Panc1 (cell line): ENCODE data around the gene TNPO3. TPM values are rescaled to one million over a fixed set of nuclear protein-coding genes. Genes with fewer than 3 reads are reported as not detected.

ENCODE experiments used
- ATAC-seq: fragments of 200-7000 bp; cut with Tn5 transposase; 2 replicates; pipeline ENCODE4 v1.9.1; 2020; ENCODE audit warnings: mild to moderate bottlenecking, moderate library complexity
- BruUV-seq: library from RNA; stranded (reverse); fragments of 400-500 nt; replicated peaks from 2 replicates; lab custom pipeline; 2021; lab: Mats Ljungman, UMichigan
- CTCF ChIA-PET: fragments of 300-600 bp; sonication (Branson Sonifier 250); formaldehyde crosslinking; loops from one replicate; lab custom pipeline; 2022; ENCODE audit warnings: antibody characterized with exemption; lab: Charles Lee
- POLR2A ChIA-PET: fragments of 300-600 bp; sonication (Branson Sonifier 250); formaldehyde crosslinking; loops from one replicate; lab custom pipeline; 2022; ENCODE audit warnings: antibody characterized with exemption; lab: Charles Lee
- DNase-seq: peaks from one replicate; pipeline ENCODE4 v3.0.0-alpha.2; 2010; ENCODE audit warnings: low read depth, low spot score
- H3K27ac ChIP-seq: 2 replicates; pipeline ENCODE4 v1.5.1; 2011; ENCODE audit warnings: mild to moderate bottlenecking, low read length, inconsistent platforms
- H3K27me3 ChIP-seq: fragments of 200-500 bp; sonication (Bioruptor generic); 2 replicates; pipeline ENCODE4 v1.6.0; 2014; ENCODE audit warnings: low read length, inconsistent platforms; ENCODE audit not compliant: control insufficient read depth, insufficient read depth
- H3K36me3 ChIP-seq: fragments of 200-500 bp; sonication (Bioruptor generic); 2 replicates; pipeline ENCODE4 v1.5.1; 2014; ENCODE audit warnings: inconsistent platforms, mild to moderate bottlenecking, low read length, moderate library complexity; ENCODE audit not compliant: control insufficient read depth, insufficient read depth
- H3K4me1 ChIP-seq: 2 replicates; pipeline ENCODE4 v1.5.1; 2011; ENCODE audit warnings: inconsistent platforms, mild to moderate bottlenecking, low read length, moderate library complexity; ENCODE audit not compliant: control insufficient read depth, insufficient read depth
- H3K4me3 ChIP-seq, 2 experiments: 2 replicates each; pipeline ENCODE4 v1.5.1; 2011 to 2012; ENCODE audit warnings: low read depth in 2 of 2, low read length in 2 of 2, mild to moderate bottlenecking in 2 of 2, inconsistent platforms in 1 of 2, moderate library complexity in 1 of 2
- H3K9me3 ChIP-seq: fragments of 200-500 bp; sonication (Bioruptor generic); 2 replicates; pipeline ENCODE4 v1.5.1; 2014; ENCODE audit warnings: low read depth, mild to moderate bottlenecking, inconsistent platforms, low read length, moderate library complexity; ENCODE audit not compliant: control insufficient read depth, insufficient read depth
- CTCF ChIP-seq: fragments of 450-650 bp; IDR thresholded peaks from 2 replicates; pipeline ENCODE4 v1.5.1; 2017; ENCODE audit warnings: mild to moderate bottlenecking
- POLR2AphosphoS5 ChIP-seq: IDR thresholded peaks from 2 replicates; pipeline ENCODE4 v1.6.1; 2012; ENCODE audit warnings: mild to moderate bottlenecking, low read depth, low read length, moderate library complexity
- REST ChIP-seq, 2 experiments: IDR thresholded peaks; 2 replicates each; pipeline ENCODE4 v1.6.1; 2011 to 2012; ENCODE audit warnings: low read depth in 2 of 2, control low read depth in 1 of 2, low read length in 1 of 2, mild to moderate bottlenecking in 1 of 2, moderate library complexity in 1 of 2; ENCODE audit not compliant: insufficient read depth in 1 of 2
- SIN3A ChIP-seq: IDR thresholded peaks from 2 replicates; pipeline ENCODE4 v1.6.1; 2012; ENCODE audit warnings: low read depth, mild to moderate bottlenecking, low read length, moderate library complexity, borderline replicate concordance; ENCODE audit not compliant: insufficient read depth
- TCF7L2 ChIP-seq: IDR thresholded peaks from 2 replicates; pipeline ENCODE4 v1.6.1; 2011; ENCODE audit warnings: mild to moderate bottlenecking, low read depth, low read length, inconsistent platforms
- in situ Hi-C: cut with HindIII; loops from 2 replicates; pipeline ENCODE4 v1.10.0; 2016; ENCODE audit warnings: low sequenced_read_pairs, low pct_unique_long_range_greater_than_20kb
- intact Hi-C: fragments of 100-400 bp; cut with micrococcal nuclease; formaldehyde crosslinking; loops from one replicate; pipeline ENCODE4 v1.10.0; 2022; ENCODE audit not compliant: unreplicated experiment
- total RNA-seq: library from RNA; stranded (reverse); gene quantifications from one replicate; pipeline ENCODE4 v1.2.1, GENCODE V29; 2021; ENCODE audit not compliant: unreplicated experiment

Gene TNPO3
- total RNA-seq, 1 experiment from 2014 or later, result 71.8 TPM

- no TSS peak for BruUV-seq
- ATAC-seq, result no peak
- intact Hi-C loops, result no loop called here
- no peaks in the 10 kb centered on the region for H3K27me3 ChIP-seq
- POLR2A ChIA-PET, result no interaction called here
- in situ Hi-C loops, result no loop called here
- CTCF ChIA-PET, result interaction anchor here (0.7 kb wide), 1 partner anchor 247 kb away, joined by 3 read pairs; no protein-coding TSS in a partner anchor
- no peak for TF ChIP-seq SIN3A
- no peak for TF ChIP-seq POLR2AphosphoS5
- no peak for TF ChIP-seq TCF7L2
- TF ChIP-seq REST (IDR thresholded peaks at IDR 0.05; ENCODE audit: insufficient read depth in 1 of 2, low read depth in 2 of 2, low read length in 1 of 2), result no peak
- TF ChIP-seq CTCF, result no peak
- no peak overlapping the region for H3K27ac ChIP-seq
- H3K36me3 ChIP-seq, result peaks cover 67% of the 10 kb centered on the region
- no peaks in the 10 kb centered on the region for H3K4me1 ChIP-seq
- H3K4me3 ChIP-seq, result no peak overlapping the region
- no peak for DNase-seq
- no peaks in the 10 kb centered on the region for H3K9me3 ChIP-seq
Measured at GRCh38 chr7:128968624-128969023, 86.3 kb downstream of the TNPO3 start.

- H3K4me3 ChIP-seq, result no peak overlapping the region
- H3K27me3 ChIP-seq, result no peaks in the 10 kb centered on the region
- H3K9me3 ChIP-seq, result no peaks in the 10 kb centered on the region
- DNase-seq, result no peak
- CTCF ChIA-PET, result no interaction called here
- no peak for TF ChIP-seq POLR2AphosphoS5
- no peak for TF ChIP-seq SIN3A
- TF ChIP-seq CTCF, result no peak
- no peak for TF ChIP-seq REST (IDR thresholded peaks at IDR 0.05; ENCODE audit: insufficient read depth in 1 of 2, low read depth in 2 of 2, low read length in 1 of 2)
- no peak for TF ChIP-seq TCF7L2
- in situ Hi-C loops (no loop called here), intact Hi-C loops (no loop called here)
- no peaks in the 10 kb centered on the region for H3K4me1 ChIP-seq
- POLR2A ChIA-PET, result no interaction called here
- no TSS peak for BruUV-seq
- H3K27ac ChIP-seq, result no peak overlapping the region
- H3K36me3 ChIP-seq, result peaks cover 40% of the 10 kb centered on the region
- no peak for ATAC-seq
Measured at GRCh38 chr7:128963327-128963757, 91.6 kb downstream of the TNPO3 start.
